Psoas muscle (tissue), 8 donors: Measurements from ENCODE around the gene ANKRD1. TPM values are rescaled to one million over a fixed set of nuclear protein-coding genes. Genes with fewer than 3 reads are reported as not detected.
"Not testable (repeated sequence)": the region's sequence is repeated elsewhere in the genome, so short reads cannot be mapped to it uniquely, and the experiment has no call there.

Source experiments
- ATAC-seq, 4 donors: fragments of 200-7000 bp; cut with Tn5 transposase; one replicate each; pipeline ENCODE4 v1.9.1; 2020; ENCODE audit warnings: moderate library complexity in 3 of 4, mild to moderate bottlenecking in 2 of 4
- DNase-seq, 2 donors: peaks; one replicate each; pipeline ENCODE4 v3.0.0-alpha.2; 2020
- H3K27ac ChIP-seq: fragments of 200-600 bp; one replicate; pipeline ENCODE4 v1.8.0; 2022
- H3K27me3 ChIP-seq, 3 donors: fragments of 200-600 bp in 1 of 3; one replicate each; pipeline versions ENCODE4 v1.6.1 to v1.8.0; 2013 to 2022; ENCODE audit warnings: low read length in 2 of 3, mild to moderate bottlenecking in 2 of 3, moderate library complexity in 1 of 3; ENCODE audit not compliant: insufficient read depth in 3 of 3
- H3K36me3 ChIP-seq, 2 donors: fragments of 200-600 bp in 1 of 2; one replicate each; pipeline versions ENCODE4 v1.6.1 to v1.8.0; 2013 to 2022; ENCODE audit warnings: low read depth in 1 of 2, mild to moderate bottlenecking in 1 of 2, moderate library complexity in 1 of 2; ENCODE audit not compliant: insufficient read depth in 1 of 2
- H3K4me1 ChIP-seq: fragments of 200-600 bp; one replicate; pipeline ENCODE4 v1.8.0; 2022
- H3K4me3 ChIP-seq: fragments of 200-600 bp; one replicate; pipeline ENCODE4 v1.8.0; 2022; ENCODE audit warnings: mild to moderate bottlenecking
- H3K9me3 ChIP-seq: fragments of 200-600 bp; one replicate; pipeline ENCODE4 v1.8.0; 2022
- WGBS, 3 donors: extraction: QIAGEN DNeasy Blood & Tissue Kit; methylation state at CpG; one replicate each; pipeline versions ENCODE4 v1.1.6 to v1.1.7; 2013; 5-methylcytosine and 5-hydroxymethylcytosine counted together
- intact Hi-C, 2 donors: fragments of 100-400 bp; cut with DNase I; formaldehyde crosslinking; loops; one replicate each; pipeline versions ENCODE4 v1.11.0 to v1.14.2; 2022
- polyA plus RNA-seq, 3 donors: library from polyadenylated mRNA; stranded (reverse); fragments of 200-250 nt; gene quantifications; one replicate each; pipeline ENCODE4 v1.2.3, GENCODE V29; 2013
- total RNA-seq, 4 donors: library from RNA; stranded (reverse); fragmentation: NEBNext Ultra II Directional in 2 of 4; extraction: Animal tissue kit (Norgen Biotek cat#: 25700) in 2 of 4; gene quantifications; one replicate each; pipeline versions ENCODE4 v1.2.1 to v1.2.4, GENCODE V29; 2021 to 2023
- TF ChIP-seq, protein P1 (sequence below): fragments of 200-600 bp; IDR thresholded peaks from one replicate; pipeline ENCODE4 v1.8.0; 2022; ENCODE audit warnings: antibody characterized with exemption
- donor health status: healthy with polysubstance abuse.
- donor health status: DM: no; HTN: no; CAD: no; lungs with moderate emphysema.
- donor health status: Bipolar disorder and iron deficiency.
- donor health status: healthy.
- donor health status: DM: yes; HTN: yes; CAD: no.
- donor health status: DM: no; HTN: no; CAD: no.
- donor health status: DM: no; HTN: no; CAD: no.
- donor health status: DM: yes; HTN: yes; CAD: no.

Gene ANKRD1
- total and polyA plus RNA-seq, 7 donors, result 104 to 6,044 (median 1,576) TPM

- no peaks in the 10 kb centered on the region for H3K9me3 ChIP-seq
- TF ChIP-seq, protein P1, sequence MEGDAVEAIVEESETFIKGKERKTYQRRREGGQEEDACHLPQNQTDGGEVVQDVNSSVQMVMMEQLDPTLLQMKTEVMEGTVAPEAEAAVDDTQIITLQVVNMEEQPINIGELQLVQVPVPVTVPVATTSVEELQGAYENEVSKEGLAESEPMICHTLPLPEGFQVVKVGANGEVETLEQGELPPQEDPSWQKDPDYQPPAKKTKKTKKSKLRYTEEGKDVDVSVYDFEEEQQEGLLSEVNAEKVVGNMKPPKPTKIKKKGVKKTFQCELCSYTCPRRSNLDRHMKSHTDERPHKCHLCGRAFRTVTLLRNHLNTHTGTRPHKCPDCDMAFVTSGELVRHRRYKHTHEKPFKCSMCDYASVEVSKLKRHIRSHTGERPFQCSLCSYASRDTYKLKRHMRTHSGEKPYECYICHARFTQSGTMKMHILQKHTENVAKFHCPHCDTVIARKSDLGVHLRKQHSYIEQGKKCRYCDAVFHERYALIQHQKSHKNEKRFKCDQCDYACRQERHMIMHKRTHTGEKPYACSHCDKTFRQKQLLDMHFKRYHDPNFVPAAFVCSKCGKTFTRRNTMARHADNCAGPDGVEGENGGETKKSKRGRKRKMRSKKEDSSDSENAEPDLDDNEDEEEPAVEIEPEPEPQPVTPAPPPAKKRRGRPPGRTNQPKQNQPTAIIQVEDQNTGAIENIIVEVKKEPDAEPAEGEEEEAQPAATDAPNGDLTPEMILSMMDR, result no peak
- WGBS, 3 donors, result 38 to 74% (median 41%) methylated on average over 4 of the region's 4 CpGs
- intact Hi-C loops, result no loop called here
- ATAC-seq (no peak), DNase-seq (no peak)
- H3K4me3 ChIP-seq, result no peak overlapping the region
- no peak overlapping the region for H3K27ac ChIP-seq
- H3K4me1 ChIP-seq, result no peaks in the 10 kb centered on the region
- H3K36me3 ChIP-seq, result no peaks in the 10 kb centered on the region
- H3K27me3 ChIP-seq, result no peaks in the 10 kb centered on the region
These were observed 24.7 kb upstream of the ANKRD1 start for GRCh38 chr10:90945491-90946070.

DNA sequence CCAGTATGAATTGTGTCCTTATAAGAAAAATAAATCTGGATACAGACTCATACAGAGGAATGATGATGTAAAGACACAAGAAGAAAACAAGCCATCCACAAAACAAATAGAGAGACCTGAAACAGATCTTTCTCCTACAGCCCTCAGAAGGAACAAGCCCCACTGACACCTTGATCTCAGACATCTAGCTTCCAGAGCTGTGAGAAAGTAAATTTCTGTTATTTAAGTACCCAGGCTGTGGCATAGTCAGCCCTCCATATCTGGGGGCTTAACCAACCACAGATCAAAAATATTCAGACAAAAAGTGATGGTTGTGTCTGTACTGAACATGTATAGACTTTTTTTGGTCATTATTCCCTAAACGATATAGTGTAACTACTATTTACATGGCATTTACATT is 23.9 kb upstream of the ANKRD1 start:
- intact Hi-C loops, result no loop called here

DNA sequence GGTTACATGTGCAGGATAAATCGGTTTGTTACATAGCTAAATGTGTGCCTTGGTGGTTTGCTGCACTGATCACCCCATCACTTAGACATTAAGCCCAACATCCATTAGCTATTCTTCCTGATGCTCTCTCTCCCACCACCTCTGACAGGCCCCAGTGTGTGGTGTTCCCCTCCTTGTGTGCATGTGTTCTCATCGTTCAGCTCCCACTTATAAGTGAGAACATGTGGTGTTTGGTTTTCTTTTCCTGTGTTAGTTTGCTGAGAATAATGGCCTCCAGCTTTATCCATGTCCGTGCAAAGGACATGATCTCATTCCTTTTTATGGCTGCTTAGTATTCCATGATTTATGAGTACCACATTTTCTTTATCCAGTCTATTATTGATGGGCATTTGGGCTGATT is 22.1 kb upstream of the ANKRD1 start:
- WGBS, 3 donors, result 60 to 77% (median 60%) methylated on average over 3 of the region's 3 CpGs
- H3K4me3 ChIP-seq, H3K27ac ChIP-seq, H3K36me3 ChIP-seq, DNase-seq, H3K4me1 ChIP-seq, H3K27me3 ChIP-seq, intact Hi-C loops, H3K9me3 ChIP-seq, ATAC-seq: not testable (repeated sequence)

More for the DNA sequence above, 23.9 kb upstream of the ANKRD1 start:
- H3K36me3 ChIP-seq, result no peaks in the 10 kb centered on the region
- H3K27me3 ChIP-seq, result no peaks in the 10 kb centered on the region
- ATAC-seq (no peak), DNase-seq (no peak)
- no peak overlapping the region for H3K4me3 ChIP-seq
- no peak overlapping the region for H3K27ac ChIP-seq
- TF ChIP-seq, protein P1, result no peak
- H3K9me3 ChIP-seq, result no peaks in the 10 kb centered on the region
- WGBS, 3 donors, result 0 to 42% (median 41%) methylated on average over 1 of the region's 1 CpG
- H3K4me1 ChIP-seq, result no peaks in the 10 kb centered on the region

DNA sequence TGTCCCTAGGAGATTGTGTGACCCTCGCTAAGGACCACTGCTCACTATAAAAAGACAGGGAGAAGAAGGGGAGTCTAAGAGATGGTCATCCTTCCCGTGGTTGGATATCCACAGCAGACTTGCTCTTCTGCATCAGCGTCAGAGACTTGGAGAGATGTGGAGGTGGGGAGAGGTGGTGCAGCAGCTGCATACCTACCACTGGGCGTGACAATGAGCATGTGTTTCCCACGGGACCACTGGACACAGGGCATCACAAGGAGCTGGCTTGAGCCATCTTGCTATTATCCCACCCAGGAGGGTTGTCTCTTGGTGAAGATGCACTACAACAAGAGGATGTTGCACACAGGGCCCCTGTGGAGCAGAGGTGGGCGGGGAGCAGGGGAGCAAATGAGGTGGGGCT is 18.8 kb upstream of the ANKRD1 start:
- no peak for ATAC-seq
- no peaks in the 10 kb centered on the region for H3K27me3 ChIP-seq
- WGBS, 3 donors, result 91 to 95% (median 94%) methylated on average over 6 of the region's 6 CpGs
- H3K27ac ChIP-seq, result no peak overlapping the region
- DNase-seq, result no peak
- intact Hi-C loops, result no loop called here
- no peaks in the 10 kb centered on the region for H3K36me3 ChIP-seq
- TF ChIP-seq, protein P1, result no peak
- H3K9me3 ChIP-seq, result no peaks in the 10 kb centered on the region
- no peak overlapping the region for H3K4me3 ChIP-seq
- no peaks in the 10 kb centered on the region for H3K4me1 ChIP-seq

- DNase-seq, result no peak
- TF ChIP-seq, protein P1, result no peak
- Histone ChIP-seq H3K27me3 (no peaks in the 10 kb centered on the region), H3K36me3 (no peaks in the 10 kb centered on the region), H3K27ac (no peak overlapping the region), H3K4me1 (no peaks in the 10 kb centered on the region), H3K9me3 (no peaks in the 10 kb centered on the region), H3K4me3 (no peak overlapping the region)
- intact Hi-C loops, result no loop called here
- WGBS, 3 donors, result 24 to 42% (median 30%) methylated on average over 1 of the region's 1 CpG
- ATAC-seq, result no peak
These were observed 18.2 kb upstream of the ANKRD1 start for GRCh38 chr10:90939116-90939515.
